Liver (tissue), 9 donors: ENCODE data around the gene CC2D2A. TPM values are rescaled to one million over a fixed set of nuclear protein-coding genes. Genes with fewer than 3 reads are reported as not detected.

Experiments
- DNase-seq: peaks from one replicate; pipeline ENCODE4 v3.0.0-alpha.2; 2017; ENCODE audit warnings: low spot score
- H3K27ac ChIP-seq, 2 donors: one replicate each; pipeline ENCODE4 v1.7.0; 2013; ENCODE audit warnings: inconsistent platforms in 2 of 2, low read length in 2 of 2, control low read depth in 1 of 2, low read depth in 1 of 2, mild to moderate bottlenecking in 1 of 2
- H3K27me3 ChIP-seq, 4 donors: one replicate each; pipeline versions ENCODE4 v1.6.1 to v1.7.0; 2013; ENCODE audit warnings: low read length in 3 of 4, inconsistent platforms in 1 of 4, mild to moderate bottlenecking in 1 of 4, moderate library complexity in 1 of 4; ENCODE audit not compliant: control insufficient read depth in 4 of 4, insufficient read depth in 4 of 4
- H3K36me3 ChIP-seq, 4 donors: one replicate each; pipeline versions ENCODE4 v1.6.1 to v1.7.0; 2013; ENCODE audit warnings: low read length in 3 of 4, mild to moderate bottlenecking in 3 of 4, low read depth in 1 of 4, moderate library complexity in 1 of 4; ENCODE audit not compliant: control insufficient read depth in 4 of 4, insufficient read depth in 3 of 4
- H3K4me1 ChIP-seq, 4 donors: one replicate each; pipeline versions ENCODE4 v1.6.1 to v1.7.0; 2013; ENCODE audit warnings: low read length in 3 of 4, mild to moderate bottlenecking in 3 of 4, moderate library complexity in 1 of 4; ENCODE audit not compliant: control insufficient read depth in 4 of 4, insufficient read depth in 4 of 4
- H3K4me3 ChIP-seq, 3 donors: one replicate each; pipeline versions ENCODE4 v1.6.1 to v1.7.0; 2013; ENCODE audit warnings: low read length in 3 of 3, control low read depth in 1 of 3, low read depth in 1 of 3, mild to moderate bottlenecking in 1 of 3
- H3K9ac ChIP-seq, 2 donors: one replicate each; pipeline ENCODE4 v1.7.0; 2013; ENCODE audit warnings: low read length in 2 of 2, mild to moderate bottlenecking in 2 of 2, moderate library complexity in 2 of 2, control low read depth in 1 of 2, low read depth in 1 of 2
- H3K9me3 ChIP-seq, 4 donors: one replicate each; pipeline versions ENCODE4 v1.6.1 to v1.7.0; 2013; ENCODE audit warnings: low read length in 3 of 4; ENCODE audit not compliant: control insufficient read depth in 4 of 4
- ATF3 ChIP-seq: IDR thresholded peaks from 2 replicates; pipeline ENCODE4 v1.6.1; 2016; ENCODE audit warnings: antibody characterized with exemption
- EGR1 ChIP-seq, 2 donors: IDR thresholded peaks; 2 replicates each; pipeline ENCODE4 v1.6.1; 2016 to 2018; ENCODE audit warnings: antibody characterized with exemption in 2 of 2, low read depth in 2 of 2
- FOXA1 ChIP-seq: IDR thresholded peaks from 2 replicates; pipeline ENCODE4 v1.6.1; 2016; ENCODE audit warnings: antibody characterized with exemption
- GABPA ChIP-seq, 2 donors: IDR thresholded peaks in 1 of 2; conservative IDR thresholded peaks in 1 of 2; 2 replicates each; pipeline ENCODE4 v1.6.1; 2016; ENCODE audit warnings: antibody characterized with exemption in 2 of 2, mild to moderate bottlenecking in 1 of 2, moderate library complexity in 1 of 2
- HNF4A ChIP-seq, 2 donors: conservative IDR thresholded peaks; 2 replicates each; pipeline ENCODE4 v1.6.1; 2016; ENCODE audit warnings: antibody characterized with exemption in 2 of 2, mild to moderate bottlenecking in 2 of 2
- HNF4G ChIP-seq: IDR thresholded peaks from 2 replicates; pipeline ENCODE4 v1.6.1; 2016; ENCODE audit warnings: antibody characterized with exemption
- JUND ChIP-seq, 2 donors: IDR thresholded peaks; 2 replicates each; pipeline ENCODE4 v1.6.1; 2016; ENCODE audit warnings: antibody characterized with exemption in 2 of 2
- MAX ChIP-seq: IDR thresholded peaks from 2 replicates; pipeline ENCODE4 v1.6.1; 2016; ENCODE audit warnings: antibody characterized with exemption
- NR2F2 ChIP-seq: IDR thresholded peaks from 2 replicates; pipeline ENCODE4 v1.6.1; 2016; ENCODE audit warnings: antibody characterized with exemption
- RAD21 ChIP-seq, 2 donors: IDR thresholded peaks; 2 replicates each; pipeline ENCODE4 v1.6.1; 2016; ENCODE audit warnings: antibody characterized with exemption in 2 of 2, mild to moderate bottlenecking in 2 of 2
- REST ChIP-seq: IDR thresholded peaks from 2 replicates; pipeline ENCODE4 v1.6.1; 2016; ENCODE audit warnings: antibody characterized with exemption, mild to moderate bottlenecking
- RXRA ChIP-seq, 2 donors: IDR thresholded peaks; 2 replicates each; pipeline ENCODE4 v1.6.1; 2017 to 2018; ENCODE audit warnings: antibody characterized with exemption in 2 of 2, mild to moderate bottlenecking in 1 of 2
- SP1 ChIP-seq: IDR thresholded peaks from 2 replicates; pipeline ENCODE4 v1.6.1; 2018; ENCODE audit warnings: antibody characterized with exemption, mild to moderate bottlenecking
- TAF1 ChIP-seq: conservative IDR thresholded peaks from 2 replicates; pipeline ENCODE4 v1.6.1; 2016; ENCODE audit warnings: antibody characterized with exemption, mild to moderate bottlenecking
- YY1 ChIP-seq: IDR thresholded peaks from 2 replicates; pipeline ENCODE4 v1.6.1; 2016; ENCODE audit warnings: antibody characterized with exemption, mild to moderate bottlenecking
- ZBTB33 ChIP-seq: IDR thresholded peaks from 2 replicates; pipeline ENCODE4 v1.6.1; 2016; ENCODE audit warnings: antibody characterized with exemption
- WGBS: extraction: QIAGEN DNeasy Blood & Tissue Kit; methylation state at CpG from one replicate; pipeline ENCODE4 v1.1.7; 2013; 5-methylcytosine and 5-hydroxymethylcytosine counted together
- polyA plus RNA-seq, 2 donors: library from polyadenylated mRNA; stranded (reverse) in 1 of 2; unstranded in 1 of 2; fragments of 200-250 nt in 1 of 2; fragments of >200 nt in 1 of 2; fragmentation: Nextera tagmentation in 1 of 2; extraction: Ambion mirVana in 1 of 2; gene quantifications; one replicate each; pipeline versions ENCODE4 v1.2.1 to v1.2.3, GENCODE V29; 2013 to 2015
- total RNA-seq, 2 donors: library from RNA; depleted of rRNA; stranded (reverse); fragments of >200 nt; gene quantifications; one replicate each; pipeline ENCODE4 v1.2.3, GENCODE V29; 2014
- donor health status: healthy.
- donor health status: healthy.
- donor health status: healthy.
- donor health status: healthy.
- donor health status: healthy.

CC2D2A gene
- total and polyA plus RNA-seq, 4 donors = 2.3 to 3.8 (median 2.9) TPM

- 89% methylated on average over 2 of the region's 2 CpGs for WGBS
Observed at GRCh38 chr4:15434676-15435075, 35.0 kb upstream of the CC2D2A start.

GRCh38 chr4:15436513-15436912, 33.2 kb upstream of the CC2D2A start:
- no peak for DNase-seq
- WGBS = 21% methylated on average over 2 of the region's 2 CpGs
- no peaks in the 10 kb centered on the region for H3K9me3 ChIP-seq
- no peaks in the 10 kb centered on the region for H3K36me3 ChIP-seq
- H3K9ac ChIP-seq = no peak overlapping the region
- TF ChIP-seq MAX = no peak
- TF ChIP-seq RXRA (IDR thresholded peaks at IDR 0.05) = no peak
- TF ChIP-seq RAD21 (IDR thresholded peaks at IDR 0.05) = no peak
- no peak for TF ChIP-seq REST
- no peak for TF ChIP-seq GABPA (IDR thresholded peaks at IDR 0.05 in 1 of 2, conservative IDR thresholded peaks at IDR 0.05 in 1 of 2)
- no peak for TF ChIP-seq ATF3
- TF ChIP-seq SP1 = no peak
- no peak for TF ChIP-seq EGR1 (IDR thresholded peaks at IDR 0.05; ENCODE audit: low read depth in 2 of 2)
- TF ChIP-seq JUND (IDR thresholded peaks at IDR 0.05) = no peak
- no peak for TF ChIP-seq TAF1
- no peak for TF ChIP-seq YY1
- TF ChIP-seq HNF4A (conservative IDR thresholded peaks at IDR 0.05) = no peak
- no peak for TF ChIP-seq HNF4G
- no peak for TF ChIP-seq NR2F2
- TF ChIP-seq ZBTB33 = no peak
- no peak for TF ChIP-seq FOXA1
- H3K4me3 ChIP-seq = no peak overlapping the region
- H3K4me1 ChIP-seq = no peaks in the 10 kb centered on the region
- H3K27ac ChIP-seq = no peak overlapping the region
- no peaks in the 10 kb centered on the region for H3K27me3 ChIP-seq

More at GRCh38 chr4:15434676-15435075, 35.0 kb upstream of the CC2D2A start:
- H3K9me3 ChIP-seq = no peaks in the 10 kb centered on the region
- no peak for DNase-seq
- no peaks in the 10 kb centered on the region for H3K4me1 ChIP-seq
- H3K27me3 ChIP-seq = no peaks in the 10 kb centered on the region
- no peak overlapping the region for H3K27ac ChIP-seq
- no peak for TF ChIP-seq RAD21 (IDR thresholded peaks at IDR 0.05)
- no peak for TF ChIP-seq TAF1
- no peak overlapping the region for H3K9ac ChIP-seq
- no peak overlapping the region for H3K4me3 ChIP-seq
- no peaks in the 10 kb centered on the region for H3K36me3 ChIP-seq
